H1 (cell line): ENCODE data around the gene UBAP1. TPM values are rescaled to one million over a fixed set of nuclear protein-coding genes. Genes with fewer than 3 reads are reported as not detected.

Experiments used
- CTCF ChIA-PET: fragments of 300-600 bp; sonication (Branson Sonifier 250); formaldehyde crosslinking; loops from one replicate; lab custom pipeline; 2021; ENCODE audit not compliant: partially characterized antibody; lab: Charles Lee
- POLR2A ChIA-PET: fragments of 300-600 bp; sonication (Branson Sonifier 250); formaldehyde crosslinking; loops from one replicate; lab custom pipeline; 2021; ENCODE audit warnings: inconsistent platforms; ENCODE audit not compliant: partially characterized antibody; lab: Charles Lee
- DNase-seq, 2 experiments: peaks; one replicate each; pipeline versions ENCODE4 v3.0.0 to v3.0.0-alpha.2; 2010 to 2022; ENCODE audit warnings: low spot score in 2 of 2, low read depth in 1 of 2, mixed read lengths in 1 of 2
- FAIRE-seq: peaks from 2 replicates; lab custom pipeline; 2011; peaks lifted over from hg19 to GRCh38; lab: Jason Lieb, UNC
- H2AFZ ChIP-seq: 2 replicates; pipeline ENCODE4 v1.8.1; 2012; ENCODE audit warnings: low read length, inconsistent platforms
- H2AK5ac ChIP-seq: 2 replicates; pipeline ENCODE4 v1.6.1; 2013; ENCODE audit warnings: low read depth, low read length
- H2BK120ac ChIP-seq: replicated peaks from 2 replicates; pipeline ENCODE3; 2013; ENCODE audit warnings: low read depth, low read length, inconsistent platforms
- H2BK12ac ChIP-seq: 2 replicates; pipeline ENCODE4 v1.6.1; 2013; ENCODE audit warnings: low read depth, low read length
- H2BK15ac ChIP-seq: 2 replicates; pipeline ENCODE4 v1.6.1; 2013; ENCODE audit warnings: low read length
- H2BK20ac ChIP-seq: 2 replicates; pipeline ENCODE4 v1.6.1; 2013; ENCODE audit warnings: low read length
- H2BK5ac ChIP-seq: 2 replicates; pipeline ENCODE4 v1.6.1; 2013; ENCODE audit warnings: low read depth, low read length
- H3K14ac ChIP-seq: 2 replicates; pipeline ENCODE4 v1.6.1; 2013; ENCODE audit warnings: inconsistent platforms; ENCODE audit not compliant: insufficient read length
- H3K18ac ChIP-seq: 2 replicates; pipeline ENCODE4 v1.6.1; 2013; ENCODE audit warnings: low read length; ENCODE audit errors: extremely low read depth
- H3K23ac ChIP-seq: 2 replicates; pipeline ENCODE4 v1.6.1; 2013; ENCODE audit warnings: inconsistent platforms; ENCODE audit not compliant: insufficient read length
- H3K23me2 ChIP-seq: 2 replicates; pipeline ENCODE4 v1.6.1; 2013; ENCODE audit warnings: low read depth, low read length
- H3K27ac ChIP-seq: 2 replicates; pipeline ENCODE4 v1.6.1; 2011; ENCODE audit warnings: low read depth, low read length, inconsistent platforms
- H3K27me3 ChIP-seq, 4 experiments: replicated peaks in 1 of 4; 1 replicate in 1 of 4; 2 replicates in 3 of 4; pipeline versions ENCODE4 v1.6.1 to v1.8.1; 2011 to 2013; ENCODE audit warnings: low read length in 3 of 4, mild to moderate bottlenecking in 3 of 4, inconsistent platforms in 2 of 4, mixed read lengths in 2 of 4, moderate library complexity in 1 of 4; ENCODE audit not compliant: control insufficient read depth in 3 of 4, insufficient read depth in 3 of 4; ENCODE audit errors: extremely low read depth in 1 of 4
- H3K36me3 ChIP-seq, 4 experiments: 2 replicates each; pipeline versions ENCODE4 v1.6.1 to v1.8.1; 2011 to 2013; ENCODE audit warnings: mild to moderate bottlenecking in 4 of 4, low read length in 3 of 4, moderate library complexity in 2 of 4, control low read depth in 1 of 4, inconsistent platforms in 1 of 4; ENCODE audit not compliant: insufficient read depth in 4 of 4, control insufficient read depth in 2 of 4
- H3K4ac ChIP-seq: replicated peaks from 2 replicates; pipeline ENCODE3; 2013; ENCODE audit warnings: low read length, low read depth, mixed read lengths, inconsistent platforms; ENCODE audit not compliant: insufficient read length
- H3K4me1 ChIP-seq, 4 experiments: replicated peaks in 1 of 4; 1 replicate in 1 of 4; 2 replicates in 3 of 4; pipeline versions ENCODE4 v1.6.1 to v1.8.1; 2011 to 2013; ENCODE audit warnings: low read length in 3 of 4, inconsistent platforms in 2 of 4, mixed read lengths in 1 of 4; ENCODE audit not compliant: insufficient read depth in 4 of 4, control insufficient read depth in 3 of 4
- H3K4me2 ChIP-seq, 2 experiments: 2 replicates each; pipeline versions ENCODE4 v1.6.1 to v1.8.1; 2011 to 2013; ENCODE audit warnings: low read depth in 2 of 2, low read length in 2 of 2, control low read depth in 1 of 2, inconsistent platforms in 1 of 2, mild to moderate bottlenecking in 1 of 2; ENCODE audit not compliant: insufficient read depth in 1 of 2
- H3K4me3 ChIP-seq, 4 experiments: fragments of 200-600, 300-600 bp in 1 of 4; sonication (generic), shearing (Covaris generic), sonication (Bioruptor Twin) in 1 of 4; 2 replicates each; pipeline versions ENCODE4 v1.5.1 to v1.8.1; 2011 to 2016; ENCODE audit warnings: low read length in 4 of 4, low read depth in 3 of 4, control low read depth in 2 of 4, inconsistent platforms in 2 of 4, mild to moderate bottlenecking in 2 of 4, mixed read lengths in 1 of 4, moderate library complexity in 1 of 4; ENCODE audit not compliant: insufficient read depth in 2 of 4; ENCODE audit errors: extremely low read depth in 1 of 4
- H3K56ac ChIP-seq: replicated peaks from 2 replicates; pipeline ENCODE3; 2013; ENCODE audit warnings: low read depth, mild to moderate bottlenecking, mixed read lengths, low read length, inconsistent platforms; ENCODE audit not compliant: insufficient read length
- H3K79me1 ChIP-seq: 2 replicates; pipeline ENCODE4 v1.6.1; 2013; ENCODE audit warnings: low read depth, low read length, control low read depth
- H3K79me2 ChIP-seq, 2 experiments: 2 replicates each; pipeline versions ENCODE4 v1.6.1 to v1.8.1; 2012 to 2013; ENCODE audit warnings: low read length in 2 of 2, mild to moderate bottlenecking in 2 of 2, inconsistent platforms in 1 of 2; ENCODE audit not compliant: insufficient read depth in 2 of 2, control insufficient read depth in 1 of 2
- H3K9ac ChIP-seq, 4 experiments: replicated peaks in 1 of 4; 1 replicate in 1 of 4; 2 replicates in 3 of 4; pipeline versions ENCODE4 v1.6.1 to v1.8.1; 2011 to 2013; ENCODE audit warnings: low read depth in 3 of 4, low read length in 3 of 4, control low read depth in 2 of 4, mild to moderate bottlenecking in 2 of 4, moderate library complexity in 2 of 4, inconsistent platforms in 1 of 4; ENCODE audit errors: extremely low read depth in 1 of 4
- H3K9me3 ChIP-seq, 2 experiments: 2 replicates each; pipeline versions ENCODE4 v1.6.1 to v1.8.1; 2012 to 2013; ENCODE audit warnings: mild to moderate bottlenecking in 2 of 2, moderate library complexity in 2 of 2, control low read depth in 1 of 2, inconsistent platforms in 1 of 2, low read depth in 1 of 2, low read length in 1 of 2, mixed read lengths in 1 of 2; ENCODE audit not compliant: insufficient read depth in 2 of 2
- H4K20me1 ChIP-seq, 2 experiments: replicated peaks in 1 of 2; 2 replicates each; pipeline versions ENCODE3 to v1.8.1; 2011 to 2013; ENCODE audit warnings: inconsistent platforms in 2 of 2, low read length in 2 of 2, mild to moderate bottlenecking in 1 of 2; ENCODE audit not compliant: insufficient read depth in 2 of 2, control insufficient read depth in 1 of 2
- H4K5ac ChIP-seq: 2 replicates; pipeline ENCODE4 v1.6.1; 2013; ENCODE audit warnings: low read length, low read depth, mixed read lengths, inconsistent platforms; ENCODE audit not compliant: insufficient read length
- H4K8ac ChIP-seq: 2 replicates; pipeline ENCODE4 v1.8.0; 2013; ENCODE audit warnings: mild to moderate bottlenecking, moderate library complexity, low read length, inconsistent platforms; ENCODE audit not compliant: insufficient read depth; ENCODE audit errors: extremely low read depth
- H4K91ac ChIP-seq: replicated peaks from 2 replicates; pipeline ENCODE3; 2013; ENCODE audit warnings: low read length, mixed read lengths, inconsistent platforms; ENCODE audit not compliant: insufficient read length
- BACH1 ChIP-seq: IDR thresholded peaks from 2 replicates; pipeline ENCODE4 v1.6.1; 2012; ENCODE audit warnings: low read length, improper control_type of control experiment
- BCL11A ChIP-seq, 2 experiments: IDR thresholded peaks; one replicate each; pipeline ENCODE4 v1.6.1; 2011; ENCODE audit warnings: low read depth in 2 of 2, low read length in 2 of 2, mild to moderate bottlenecking in 2 of 2
- CBX8 ChIP-seq: fragments of 300-800, 300-1000 bp; sonication (generic); IDR thresholded peaks from 2 replicates; pipeline ENCODE4 v1.7.1; 2016; ENCODE audit warnings: low read depth, low read length, borderline replicate concordance
- CEBPB ChIP-seq: IDR thresholded peaks from 2 replicates; pipeline ENCODE4 v1.6.1; 2012; ENCODE audit warnings: low read depth, low read length
- CHD1 ChIP-seq: IDR thresholded peaks from 2 replicates; pipeline ENCODE4 v1.6.1; 2012; ENCODE audit warnings: low read depth, low read length, improper control_type of control experiment
- EGR1 ChIP-seq: IDR thresholded peaks from 2 replicates; pipeline ENCODE4 v1.6.1; 2011; ENCODE audit warnings: low read depth, low read length, borderline replicate concordance
- EP300 ChIP-seq, 2 experiments: IDR thresholded peaks; 1 replicate in 1 of 2; 2 replicates in 1 of 2; pipeline ENCODE4 v1.6.1; 2011 to 2012; ENCODE audit warnings: low read depth in 2 of 2, low read length in 2 of 2, mild to moderate bottlenecking in 2 of 2, borderline replicate concordance in 1 of 2, inconsistent platforms in 1 of 2, moderate library complexity in 1 of 2
- GABPA ChIP-seq: IDR thresholded peaks from 2 replicates; pipeline ENCODE4 v1.6.1; 2011; ENCODE audit warnings: mild to moderate bottlenecking, low read length, moderate library complexity, borderline replicate concordance; ENCODE audit not compliant: insufficient read depth
- GTF2F1 ChIP-seq: IDR thresholded peaks from 2 replicates; pipeline ENCODE4 v1.6.1; 2012; ENCODE audit warnings: low read depth, low read length, improper control_type of control experiment, borderline replicate concordance
- MAFK ChIP-seq: IDR thresholded peaks from 2 replicates; pipeline ENCODE4 v1.6.1; 2012; ENCODE audit warnings: low read depth, mild to moderate bottlenecking, improper control_type of control experiment, low read length
- POLR2A ChIP-seq, 2 experiments: IDR thresholded peaks; 1 replicate in 1 of 2; 2 replicates in 1 of 2; pipeline ENCODE4 v1.6.1; 2011; ENCODE audit warnings: low read depth in 2 of 2, low read length in 2 of 2, mild to moderate bottlenecking in 2 of 2; ENCODE audit errors: control extremely low read depth in 1 of 2
- SUZ12 ChIP-seq: fragments of 200-600 bp; sonication (generic); IDR thresholded peaks from 2 replicates; pipeline ENCODE4 v1.6.1; 2012; ENCODE audit warnings: mild to moderate bottlenecking, inconsistent platforms, low read length, moderate library complexity, mixed read lengths
- TAF7 ChIP-seq: optimal IDR thresholded peaks from 2 replicates; pipeline ENCODE3; 2011; ENCODE audit warnings: low read depth, mild to moderate bottlenecking, inconsistent platforms, low read length, moderate library complexity, borderline replicate concordance
- TCF12 ChIP-seq: IDR thresholded peaks from 2 replicates; pipeline ENCODE4 v1.6.1; 2011; ENCODE audit warnings: low read depth, mild to moderate bottlenecking, low read length
- WGBS, 2 experiments: shearing (Covaris generic) in 1 of 2; methylation state at CpG; one replicate each; pipeline versions ENCODE4 v1.1.6 to v1.1.7; 2013 to 2015; ENCODE audit warnings: low lambda C conversion rate in 2 of 2, mixed read lengths in 2 of 2, inconsistent platforms in 1 of 2, low coverage in 1 of 2, missing lambda C conversion rate in 1 of 2; ENCODE audit not compliant: insufficient replicate concordance in 2 of 2, insufficient coverage in 1 of 2, insufficient read length in 1 of 2; ENCODE audit errors: extremely low coverage in 1 of 2, missing lambda C conversion rate in 1 of 2; 5-methylcytosine and 5-hydroxymethylcytosine counted together
- polyA plus RNA-seq, 7 experiments: library from polyadenylated mRNA; depleted of rRNA in 3 of 7; stranded (reverse) in 5 of 7; unstranded in 2 of 7; fragments of >200 nt in 5 of 7; fragments of 200-250 nt in 2 of 7; gene quantifications; 1 replicate in 5 of 7; 2 replicates in 1 of 7; 4 replicates in 1 of 7; pipeline versions ENCODE4 v1.2.1 to v1.2.3, GENCODE V29; 2011 to 2013; ENCODE audit warnings: missing spikeins in 2 of 7, mixed read lengths in 2 of 7
- total RNA-seq: library from RNA; stranded (reverse); fragmentation: NEBNext Ultra II Directional; extraction: Animal tissue kit (Norgen Biotek cat#: 25700); gene quantifications from 2 replicates; pipeline ENCODE4 v1.2.1, GENCODE V29; 2021
- TF ChIP-seq, protein P1 (sequence below): IDR thresholded peaks from 2 replicates; pipeline ENCODE4 v1.6.1; 2011; ENCODE audit warnings: low read depth, mild to moderate bottlenecking, low read length; ENCODE audit not compliant: insufficient read depth

Gene UBAP1
- total and polyA plus RNA-seq, 2 of the 8 experiments (the other 6 are each of a cell fraction or from before 2014, with no cell fraction given) = 31.3 to 31.4 TPM

DNA sequence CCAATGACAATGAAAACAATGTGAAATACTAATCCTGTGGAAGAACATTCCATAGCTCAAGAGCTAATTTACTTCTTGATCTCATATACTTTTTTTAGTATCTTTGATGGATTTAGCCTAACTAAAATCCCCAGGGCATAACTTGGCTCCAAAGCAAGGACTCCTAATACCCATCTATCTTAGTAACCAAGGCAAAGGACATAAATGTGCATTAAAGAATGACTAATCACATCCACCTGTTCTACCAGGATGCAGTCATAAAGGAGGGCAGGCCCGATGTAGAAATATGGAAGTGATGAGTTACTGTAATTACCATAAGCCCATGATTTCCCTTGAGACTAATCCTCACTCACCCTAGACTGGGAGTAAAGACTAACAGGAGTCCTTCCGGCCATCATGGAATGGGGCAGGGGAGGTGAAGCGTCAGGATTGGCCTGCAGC is 93.3 kb downstream of the UBAP1 start:
- no peak overlapping the region for H4K5ac ChIP-seq
- no peak overlapping the region for H2AFZ ChIP-seq
- no peak overlapping the region for H3K4ac ChIP-seq
- no peaks in the 10 kb centered on the region for H3K36me3 ChIP-seq
- ChIA-PET CTCF (interaction anchor here (0.6 to 12.6 kb wide), 2 partner anchors 17 to 92 kb away, joined by 3 to 102 read pairs; no protein-coding TSS in a partner anchor), POLR2A (interaction anchor here (0.6 kb wide), 1 partner anchor 18 kb away, joined by 4 read pairs; no protein-coding TSS in a partner anchor)
- H3K23ac ChIP-seq = no peak overlapping the region
- no peaks in the 10 kb centered on the region for H3K79me1 ChIP-seq
- no peak overlapping the region for H2BK15ac ChIP-seq
- H4K91ac ChIP-seq = no peak overlapping the region
- H3K4me1 ChIP-seq = no peaks in the 10 kb centered on the region
- no peaks in the 10 kb centered on the region for H3K27me3 ChIP-seq
- no peaks in the 10 kb centered on the region for H3K9me3 ChIP-seq
- H2BK12ac ChIP-seq = no peak overlapping the region
- H2BK120ac ChIP-seq = no peak overlapping the region
- no peak overlapping the region for H3K14ac ChIP-seq
- H3K56ac ChIP-seq = no peak overlapping the region
- no peak overlapping the region for H3K27ac ChIP-seq
- no peaks in the 10 kb centered on the region for H3K23me2 ChIP-seq
- no peaks in the 10 kb centered on the region for H4K20me1 ChIP-seq
- no peak overlapping the region for H2BK20ac ChIP-seq
- no peak overlapping the region for H3K18ac ChIP-seq
- DNase-seq = no peak
- WGBS, 2 experiments = 88% methylated on average over 3 of the region's 3 CpGs; no CpG with 5 or more reads in 1 of the 2 experiments
- no peak for FAIRE-seq
- H3K4me2 ChIP-seq = no peak overlapping the region
- H3K79me2 ChIP-seq = no peaks in the 10 kb centered on the region
- no peak overlapping the region for H3K4me3 ChIP-seq
- no peak overlapping the region for H2AK5ac ChIP-seq
- H2BK5ac ChIP-seq = no peak overlapping the region
- H3K9ac ChIP-seq = no peak overlapping the region
- no peak overlapping the region for H4K8ac ChIP-seq
- no peak for TF ChIP-seq BACH1
- TF ChIP-seq POLR2A (IDR thresholded peaks at IDR 0.05; ENCODE audit: control extremely low read depth in 1 of 2, low read depth in 2 of 2, low read length in 2 of 2) = no peak
- no peak for TF ChIP-seq TCF12
- TF ChIP-seq EP300 (IDR thresholded peaks at IDR 0.05; ENCODE audit: borderline replicate concordance in 1 of 2, low read depth in 2 of 2, low read length in 2 of 2) = no peak
- TF ChIP-seq EGR1 = no peak
- no peak for TF ChIP-seq CHD1
- TF ChIP-seq CEBPB = no peak
- TF ChIP-seq, protein P1, sequence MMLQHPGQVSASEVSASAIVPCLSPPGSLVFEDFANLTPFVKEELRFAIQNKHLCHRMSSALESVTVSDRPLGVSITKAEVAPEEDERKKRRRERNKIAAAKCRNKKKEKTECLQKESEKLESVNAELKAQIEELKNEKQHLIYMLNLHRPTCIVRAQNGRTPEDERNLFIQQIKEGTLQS = no peak
- TF ChIP-seq GTF2F1 = no peak
- TF ChIP-seq GABPA = no peak
- TF ChIP-seq BCL11A (IDR thresholded peaks at IDR 0.05; ENCODE audit: low read depth in 2 of 2, low read length in 2 of 2) = no peak
- no peak for TF ChIP-seq CBX8
- TF ChIP-seq MAFK = no peak
- TF ChIP-seq TAF7 = no peak
- no peak for TF ChIP-seq SUZ12
